Kidney glomerular epithelial cell (primary cell): ENCODE data around the gene ELN.

Experiments
- DNase-seq: peaks from one replicate; lab custom pipeline; 2025; lab: John Stamatoyannopoulos, UW

The ELN gene

DNA sequence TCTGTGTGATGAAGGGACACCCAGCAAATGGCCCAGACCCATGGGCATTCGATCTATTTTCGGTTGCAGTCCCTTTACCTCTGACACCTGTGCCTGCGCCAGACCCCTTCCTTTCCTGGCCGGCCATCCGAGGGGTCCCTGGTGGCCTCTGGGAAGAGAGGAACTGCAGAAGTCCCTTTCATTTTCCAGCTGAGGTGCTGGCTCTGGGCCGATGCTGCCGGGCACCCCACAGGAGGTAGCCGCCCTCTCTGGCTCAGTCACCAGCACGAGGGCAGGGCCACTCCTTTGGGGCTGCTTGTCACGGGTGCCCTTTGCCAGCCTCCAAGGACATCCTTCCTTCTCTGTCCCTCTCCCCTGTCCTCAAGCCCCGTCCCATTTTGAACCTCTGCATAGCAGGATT, 4.2 kb upstream of the ELN start:
- DNase-seq, result no peak

DNA sequence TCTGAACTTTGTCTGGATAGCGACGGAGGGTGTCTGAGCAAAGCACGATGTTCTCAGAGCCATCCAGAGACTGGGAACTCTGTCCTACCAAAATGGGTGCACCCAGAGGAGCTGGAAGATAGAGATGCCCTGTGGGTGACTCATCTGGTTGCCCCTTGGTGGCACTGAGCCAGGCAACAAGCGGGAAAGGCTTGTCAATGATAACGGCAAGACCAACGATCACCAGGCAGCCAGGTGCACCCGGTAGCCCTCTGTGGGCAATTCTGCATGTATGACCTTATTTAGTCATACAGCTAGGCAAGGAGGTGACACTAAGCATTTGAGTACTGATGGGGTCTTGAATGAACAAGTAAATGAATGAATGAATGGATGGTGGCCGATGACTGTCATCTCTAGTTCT, 2.8 kb upstream of the ELN start:
- no peak for DNase-seq

DNA sequence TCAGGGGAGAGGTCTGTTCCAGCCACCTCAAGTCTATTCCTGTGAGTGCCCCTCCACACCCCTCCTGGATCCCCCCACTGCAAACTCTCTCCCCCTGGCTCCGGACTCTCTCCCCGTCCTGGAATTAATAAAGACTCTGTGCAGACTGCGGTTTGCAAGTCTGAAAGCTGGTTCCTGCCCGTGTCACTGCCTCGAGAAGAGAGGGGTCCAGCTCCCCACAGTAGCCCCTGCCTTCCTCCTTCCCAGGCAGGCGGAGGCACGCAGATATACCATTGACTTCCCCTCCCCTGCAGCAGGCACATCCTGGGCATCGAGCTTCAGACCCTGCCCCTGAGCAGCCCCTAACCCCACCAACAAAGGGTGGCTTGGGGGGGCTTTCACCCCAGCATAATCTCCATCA, 2.2 kb upstream of the ELN start:
- DNase-seq, result no peak

DNA sequence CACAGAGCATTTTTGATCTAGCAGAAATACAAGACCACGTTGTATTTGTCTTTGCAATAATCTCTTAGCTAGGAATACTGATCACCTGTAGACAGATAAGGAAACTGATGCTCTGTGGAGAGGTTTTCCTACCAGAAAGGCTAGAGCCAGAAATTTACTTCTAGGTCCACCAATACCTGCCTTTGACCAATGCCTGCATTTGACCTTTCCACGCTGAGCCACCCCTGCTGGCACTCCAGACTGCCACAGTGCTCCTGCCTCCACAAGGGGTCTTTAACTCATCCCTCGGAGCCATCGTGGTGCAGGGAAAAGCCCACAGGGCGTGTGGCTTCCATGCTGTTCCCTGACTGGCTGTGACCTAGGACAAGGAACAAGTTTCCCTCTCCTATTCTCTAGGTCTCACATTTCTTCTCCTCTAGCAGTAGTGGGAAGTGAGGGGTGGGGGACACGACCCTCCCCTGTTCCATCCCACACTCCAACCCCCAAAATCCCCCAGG, 1.5 kb upstream of the ELN start:
- DNase-seq, result no peak

GRCh38 chr7:74026903-74027682, 880 bp upstream of the ELN start:
- peak; percentile 11 for DNase-seq

DNA sequence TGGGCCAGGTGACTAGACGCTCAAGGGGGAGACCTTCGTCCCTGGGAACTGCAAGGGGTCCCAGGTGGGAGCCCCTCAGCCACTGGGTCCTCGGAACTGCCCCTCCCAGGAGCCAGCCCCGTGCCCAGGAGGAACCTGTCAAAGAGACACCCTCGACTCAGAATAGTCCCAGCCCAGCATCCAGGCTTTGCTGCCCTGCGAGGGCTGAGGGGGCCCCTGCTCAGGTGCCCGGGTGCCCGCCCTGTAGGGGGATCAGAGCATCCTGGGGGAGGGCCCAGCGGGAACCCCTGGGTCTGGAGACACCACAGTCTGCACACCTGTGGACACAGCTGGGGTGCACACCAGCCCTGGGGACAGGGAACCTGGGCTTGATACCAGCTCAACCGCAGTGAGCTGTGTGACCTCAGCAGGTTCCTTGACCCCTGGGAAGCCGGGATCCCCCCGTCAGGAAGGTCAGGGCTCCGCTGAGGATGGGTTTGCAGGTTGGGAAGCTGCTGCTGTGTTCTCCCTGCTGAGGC, 407 bp downstream of the ELN start:
- DNase-seq, result no peak

DNA sequence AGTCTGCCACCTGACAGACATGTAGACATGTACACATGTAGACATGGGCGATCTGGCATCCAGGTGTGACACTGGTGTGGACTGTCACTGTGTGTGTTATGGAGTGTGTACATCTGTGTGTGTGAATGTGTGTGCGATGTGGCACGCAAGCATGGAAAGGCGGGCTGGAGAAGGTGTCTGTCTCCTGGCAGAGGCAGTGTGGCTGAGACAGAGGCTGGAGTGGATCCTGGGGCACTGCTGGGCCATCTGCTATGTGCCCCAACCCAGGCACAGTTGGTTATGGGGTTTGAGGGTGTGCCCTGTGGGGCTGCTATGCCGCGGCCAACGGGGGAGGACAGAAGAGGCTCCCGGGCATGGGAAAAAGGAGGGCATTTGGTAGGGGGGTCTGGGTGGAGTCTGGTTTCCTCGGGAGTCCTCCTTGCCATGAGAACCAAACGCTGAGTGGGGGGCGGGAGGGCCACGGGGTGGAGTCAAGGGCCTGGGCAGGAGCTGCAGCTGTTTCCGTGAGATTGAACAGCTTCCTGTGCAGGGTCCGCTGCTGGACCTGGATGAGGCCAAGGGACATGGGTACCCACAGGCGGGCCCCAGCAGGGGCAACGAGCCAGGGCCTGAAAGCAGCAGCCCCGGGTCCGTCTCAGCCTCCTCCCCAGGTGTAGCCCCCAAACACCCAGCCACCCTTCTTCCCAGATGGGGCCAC, 1.3 kb downstream of the ELN start:
- no peak for DNase-seq

- no peak for DNase-seq
Measured at GRCh38 chr7:74029991-74030415, 2.0 kb downstream of the ELN start.

DNA sequence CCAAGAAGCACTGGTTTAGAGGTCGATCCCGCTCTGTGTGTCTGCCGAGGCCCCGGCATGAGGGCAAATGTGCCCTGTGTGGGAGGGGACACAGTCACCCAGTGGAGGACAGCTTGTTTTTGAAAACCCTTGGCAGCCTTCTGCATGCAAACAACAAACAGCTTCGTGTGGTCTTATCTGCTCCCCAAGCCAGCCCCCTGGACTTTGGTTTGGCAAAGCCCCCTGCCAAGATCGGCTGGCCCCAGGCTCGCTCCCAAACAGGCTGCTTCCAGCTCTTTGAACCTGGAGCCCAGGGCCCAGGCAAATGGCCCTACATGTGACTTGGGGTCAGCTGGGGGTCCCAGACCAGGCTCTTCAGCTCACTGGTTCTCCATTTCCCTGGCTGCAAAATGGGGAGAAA, 2.9 kb downstream of the ELN start:
- no peak for DNase-seq

DNA sequence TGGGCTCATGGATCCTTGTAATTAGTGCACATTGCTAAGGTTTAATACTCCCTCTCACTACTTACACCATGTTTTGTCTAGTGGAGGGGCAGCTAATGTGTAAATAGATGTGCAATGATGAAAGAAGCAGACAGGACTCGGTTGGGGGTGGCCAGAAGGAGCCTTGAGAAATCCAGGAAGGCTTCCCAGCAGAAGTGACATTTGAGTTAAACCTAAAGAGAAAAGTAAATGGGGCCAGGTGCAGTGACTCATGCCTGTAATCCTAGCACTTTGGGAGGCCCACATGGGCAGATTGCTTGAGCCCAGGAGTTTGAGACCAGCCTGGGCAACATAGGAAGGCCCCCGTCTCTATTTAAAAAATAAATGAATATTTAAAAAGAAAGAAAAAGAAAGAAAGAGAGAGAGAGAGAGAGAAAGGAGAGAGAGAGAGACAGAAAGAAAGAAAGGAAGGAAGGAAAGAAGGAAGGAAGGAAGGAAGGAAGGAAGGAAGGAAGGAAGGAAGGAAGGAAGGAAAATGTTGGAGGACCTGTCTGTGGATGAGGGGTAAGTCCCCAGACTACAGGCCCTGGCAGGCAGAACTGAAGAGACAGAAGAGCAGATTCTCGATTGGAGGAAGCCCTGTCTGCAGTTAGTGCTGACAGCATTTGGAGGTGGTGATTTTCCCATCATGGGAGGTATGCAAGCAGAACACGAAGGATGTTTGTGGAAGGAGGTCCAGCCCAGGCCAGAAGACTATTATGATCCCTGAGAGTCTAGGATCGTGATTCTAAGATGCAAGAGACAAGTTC, 3.6 kb downstream of the ELN start:
- no peak for DNase-seq

DNA sequence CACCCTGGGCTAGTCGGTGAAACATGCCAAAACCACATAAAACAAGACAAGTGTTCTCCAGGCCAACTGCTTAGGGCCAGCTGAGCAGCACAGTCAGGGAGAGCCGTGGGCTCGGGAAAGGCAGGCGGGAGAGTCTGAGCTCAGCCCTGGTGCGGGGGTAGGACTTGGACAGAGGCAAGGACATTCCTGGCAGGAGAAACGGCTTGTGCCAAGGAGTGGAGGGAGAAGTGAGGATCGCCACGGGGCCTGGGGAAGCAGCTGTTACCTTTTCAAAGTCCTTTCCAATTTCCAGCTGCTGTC, 4.2 kb downstream of the ELN start:
- no peak for DNase-seq

DNA sequence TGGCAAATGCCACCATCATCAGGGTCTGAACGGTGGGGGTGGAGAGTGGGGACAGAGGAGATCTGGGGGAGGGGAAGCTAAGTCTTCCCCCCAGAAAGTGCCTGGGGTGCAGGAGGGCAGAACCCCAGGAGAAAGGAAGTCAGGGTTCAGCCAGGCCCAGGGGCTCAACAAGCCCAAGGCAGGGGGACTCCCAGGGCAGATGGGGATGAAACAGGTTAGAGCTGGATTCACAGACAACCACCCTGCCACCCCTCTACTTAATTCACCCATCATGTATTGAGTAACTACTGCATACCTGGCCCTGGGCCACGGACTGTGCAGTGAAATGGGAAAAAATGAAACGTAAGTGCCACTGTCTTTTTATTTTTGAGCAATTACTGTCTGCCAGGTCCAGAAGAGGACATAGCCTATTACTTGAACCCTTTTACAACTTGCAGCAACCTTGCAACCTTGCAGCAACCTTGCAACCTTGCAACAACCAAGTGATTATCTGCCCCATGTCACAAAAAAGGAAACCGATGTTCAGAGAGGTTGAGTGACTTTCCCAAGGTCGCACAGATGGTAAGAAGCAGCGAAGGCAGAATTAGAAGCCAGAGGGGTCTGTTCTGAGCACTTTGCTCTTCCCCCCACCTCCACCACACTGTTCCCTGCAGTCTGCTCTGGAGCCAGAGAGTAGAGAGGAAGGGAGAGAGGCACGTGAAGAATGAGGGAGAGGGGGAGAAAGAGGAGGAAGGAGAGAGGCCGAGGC, 4.8 kb downstream of the ELN start:
- no peak for DNase-seq

DNA sequence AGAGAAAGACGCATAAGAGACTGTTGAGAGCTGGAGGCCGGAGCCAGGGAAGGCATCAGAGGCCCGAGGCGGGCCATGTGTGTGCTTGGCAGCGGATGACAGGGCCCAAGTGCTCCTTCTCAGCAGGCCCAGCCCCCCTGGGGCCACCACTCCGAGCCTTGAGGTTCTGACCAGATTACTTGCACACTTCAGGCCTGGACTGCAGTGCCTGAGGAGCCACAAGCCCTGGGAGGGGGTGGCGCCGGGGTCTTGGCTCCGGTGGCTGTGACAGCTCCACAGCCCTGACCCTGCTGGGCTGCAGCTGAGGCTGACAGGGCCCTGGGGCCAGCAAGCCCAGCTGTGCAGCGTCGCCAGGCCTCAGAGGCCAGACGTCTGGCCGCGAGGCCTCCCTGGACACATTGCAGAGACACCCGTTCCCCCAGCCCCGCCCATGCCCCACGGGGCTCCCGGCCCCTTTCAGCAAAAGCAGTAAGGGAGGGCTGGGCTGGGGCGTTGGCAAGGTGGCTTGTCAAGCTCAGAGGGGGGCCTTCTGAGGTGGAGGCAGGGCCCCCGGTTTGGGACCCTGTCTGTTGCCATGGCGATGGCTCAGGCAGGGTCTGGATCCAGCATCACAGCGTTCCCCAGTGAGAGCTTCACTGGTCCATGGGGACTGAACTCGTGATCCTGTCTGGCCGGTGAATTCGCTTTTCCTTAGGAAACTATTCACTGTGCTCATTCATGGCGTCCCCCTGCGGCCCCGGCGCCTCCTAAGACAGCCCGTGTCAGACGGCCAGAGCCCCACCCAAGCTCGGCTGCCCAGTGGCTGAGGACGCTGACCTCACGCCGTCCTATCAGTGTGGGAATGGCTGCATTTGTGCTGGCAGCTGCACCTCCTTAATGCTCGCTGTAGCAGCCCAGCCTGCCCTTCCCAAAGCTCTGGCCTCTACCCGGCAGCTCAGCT, 5.7 kb downstream of the ELN start:
- no peak for DNase-seq

GRCh38 chr7:74037609-74038008, 9.6 kb downstream of the ELN start:
- DNase-seq, result no peak

- no peak for DNase-seq
Measured at GRCh38 chr7:74038194-74038961, 10.4 kb downstream of the ELN start.

GRCh38 chr7:74039337-74039736, 11.4 kb downstream of the ELN start:
- DNase-seq, result no peak

GRCh38 chr7:74040101-74040790, 12.3 kb downstream of the ELN start:
- DNase-seq, result no peak

DNA sequence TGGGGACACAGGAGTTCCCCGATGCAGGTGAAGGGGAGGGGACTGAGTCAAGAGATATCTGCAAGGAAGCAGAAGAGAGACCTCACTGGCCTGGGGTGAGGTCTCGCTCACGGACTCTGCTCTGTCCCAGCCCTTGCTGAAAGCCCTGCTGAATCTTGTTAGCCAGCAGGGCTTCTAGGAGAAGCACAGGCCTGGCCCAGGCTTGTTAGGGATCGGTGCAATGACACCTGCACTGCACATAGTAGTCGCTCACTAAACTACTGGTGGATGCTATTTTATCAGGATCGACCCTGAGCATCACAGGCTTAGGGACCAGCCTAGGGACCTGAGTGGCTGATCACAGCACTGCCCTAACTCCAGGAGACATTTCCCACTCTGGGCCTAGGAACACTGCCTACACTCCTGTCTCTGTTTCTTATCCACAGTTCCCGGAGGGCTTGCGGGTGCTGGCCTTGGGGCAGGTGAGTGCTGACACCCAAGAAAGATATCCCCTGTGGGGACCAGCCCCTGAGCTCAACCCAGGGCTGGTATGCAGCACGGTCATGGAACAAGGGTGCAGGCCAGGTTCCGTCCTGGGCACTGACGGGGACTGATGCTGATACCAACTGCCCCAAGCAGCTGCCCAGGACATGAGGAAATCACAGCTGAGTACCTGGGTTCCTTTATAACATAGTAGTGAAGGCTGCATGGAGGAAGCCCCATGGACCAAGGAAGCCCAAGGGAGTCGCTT, 13.0 kb downstream of the ELN start:
- no peak for DNase-seq
